OCI-LY7 (cell line): ENCODE results near the gene ACSM3.

Source experiments
- CTCF ChIP-seq: fragments of 200-600 bp; sonication (generic); conservative IDR thresholded peaks from 2 replicates; pipeline ENCODE4 v1.5.1; 2014; ENCODE audit warnings: mild to moderate bottlenecking, antibody characterized with exemption, low read length, moderate library complexity, mixed read lengths
- EZH2phosphoT487 ChIP-seq: fragments of 200-600 bp; sonication (generic); IDR thresholded peaks from 2 replicates; pipeline ENCODE4 v1.6.1; 2018; ENCODE audit warnings: low read depth, borderline replicate concordance, mild to moderate bottlenecking, mixed run types, antibody characterized with exemption, low read length, moderate library complexity, mixed read lengths

- TF ChIP-seq EZH2phosphoT487 (no peak), CTCF (no peak)
Measured at GRCh38 chr16:20807862-20808261, 44.0 kb downstream of the ACSM3 start.
